Measurements from ENCODE around the gene USP48.

USP48 gene

DNA sequence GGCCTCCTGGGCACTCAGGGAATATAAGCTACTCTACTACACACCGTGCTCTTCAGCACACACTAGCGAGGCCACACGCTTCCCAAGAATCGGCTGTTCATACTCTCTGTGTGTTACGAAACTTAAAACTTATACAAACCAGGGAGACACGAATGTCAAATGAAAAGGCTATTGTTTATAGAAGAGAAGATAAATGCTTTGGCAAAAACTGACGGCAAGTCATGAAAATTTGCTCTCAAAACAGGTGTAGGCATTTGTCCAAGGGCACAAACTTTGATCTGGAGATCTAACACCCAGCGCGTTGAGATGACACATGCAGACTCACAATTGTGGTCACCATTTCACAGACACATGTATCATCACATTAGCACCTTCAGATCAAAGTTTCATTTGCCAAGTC lies 46.1 kb downstream of the USP48 start:
- no peak for DNase-seq (ENCODE audit: low spot score)
- TF ChIP-seq, protein P1, sequence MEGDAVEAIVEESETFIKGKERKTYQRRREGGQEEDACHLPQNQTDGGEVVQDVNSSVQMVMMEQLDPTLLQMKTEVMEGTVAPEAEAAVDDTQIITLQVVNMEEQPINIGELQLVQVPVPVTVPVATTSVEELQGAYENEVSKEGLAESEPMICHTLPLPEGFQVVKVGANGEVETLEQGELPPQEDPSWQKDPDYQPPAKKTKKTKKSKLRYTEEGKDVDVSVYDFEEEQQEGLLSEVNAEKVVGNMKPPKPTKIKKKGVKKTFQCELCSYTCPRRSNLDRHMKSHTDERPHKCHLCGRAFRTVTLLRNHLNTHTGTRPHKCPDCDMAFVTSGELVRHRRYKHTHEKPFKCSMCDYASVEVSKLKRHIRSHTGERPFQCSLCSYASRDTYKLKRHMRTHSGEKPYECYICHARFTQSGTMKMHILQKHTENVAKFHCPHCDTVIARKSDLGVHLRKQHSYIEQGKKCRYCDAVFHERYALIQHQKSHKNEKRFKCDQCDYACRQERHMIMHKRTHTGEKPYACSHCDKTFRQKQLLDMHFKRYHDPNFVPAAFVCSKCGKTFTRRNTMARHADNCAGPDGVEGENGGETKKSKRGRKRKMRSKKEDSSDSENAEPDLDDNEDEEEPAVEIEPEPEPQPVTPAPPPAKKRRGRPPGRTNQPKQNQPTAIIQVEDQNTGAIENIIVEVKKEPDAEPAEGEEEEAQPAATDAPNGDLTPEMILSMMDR (IDR thresholded peaks at IDR 0.05; ENCODE audit: borderline replicate concordance, control extremely low read depth, extremely low read depth, insufficient read depth, missing control alignments): no peak
- in situ Hi-C loops (cut with MboI; ENCODE audit: low sequenced_read_pairs, unreplicated experiment): no loop called here

DNA sequence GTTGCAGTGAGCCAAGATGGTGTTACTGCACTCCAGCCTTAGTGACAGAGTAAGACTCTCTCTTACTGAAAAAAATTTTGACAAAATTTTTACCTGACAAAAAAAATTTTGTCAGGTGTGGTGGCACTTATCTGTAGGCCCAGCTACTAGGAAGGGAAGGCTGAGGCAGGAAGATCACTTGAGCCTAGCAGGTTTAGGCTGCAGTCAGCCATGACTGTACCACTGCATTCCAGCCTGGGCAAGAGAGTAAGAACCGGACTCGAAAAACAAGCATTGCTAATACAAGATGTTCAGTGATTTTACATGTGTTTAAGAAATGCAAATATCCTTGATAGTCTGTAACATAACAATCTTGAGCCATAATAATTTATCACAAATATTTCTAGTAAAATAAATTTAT lies 46.9 kb downstream of the USP48 start:
- in situ Hi-C loops (cut with MboI; ENCODE audit: low sequenced_read_pairs, unreplicated experiment): no loop called here
- TF ChIP-seq, protein P1 (IDR thresholded peaks at IDR 0.05; ENCODE audit: borderline replicate concordance, control extremely low read depth, extremely low read depth, insufficient read depth, missing control alignments): no peak
- DNase-seq (ENCODE audit: low spot score): no peak

DNA sequence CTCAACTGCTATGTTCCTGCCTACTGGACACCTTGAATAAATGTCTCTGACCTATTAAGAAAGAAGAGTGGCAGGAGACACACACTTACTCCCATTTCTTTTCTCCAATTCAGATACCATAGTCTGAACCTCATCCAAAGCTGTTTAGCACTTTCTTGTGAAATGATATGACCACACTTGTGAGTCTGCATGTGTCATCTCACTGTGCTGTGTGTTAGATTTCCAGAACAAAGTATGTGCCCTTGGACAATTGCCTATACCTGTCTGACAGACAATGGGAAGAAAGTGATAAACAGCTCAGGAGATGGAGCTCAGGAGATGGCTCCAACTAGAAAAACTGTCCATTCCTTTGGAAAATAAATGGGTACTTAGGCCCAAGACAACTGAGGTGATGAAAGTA lies 48.4 kb downstream of the USP48 start:
- no peak for DNase-seq (ENCODE audit: low spot score)
- TF ChIP-seq, protein P1 (IDR thresholded peaks at IDR 0.05; ENCODE audit: borderline replicate concordance, control extremely low read depth, extremely low read depth, insufficient read depth, missing control alignments): no peak
- in situ Hi-C loops (cut with MboI; ENCODE audit: low sequenced_read_pairs, unreplicated experiment): no loop called here

DNA sequence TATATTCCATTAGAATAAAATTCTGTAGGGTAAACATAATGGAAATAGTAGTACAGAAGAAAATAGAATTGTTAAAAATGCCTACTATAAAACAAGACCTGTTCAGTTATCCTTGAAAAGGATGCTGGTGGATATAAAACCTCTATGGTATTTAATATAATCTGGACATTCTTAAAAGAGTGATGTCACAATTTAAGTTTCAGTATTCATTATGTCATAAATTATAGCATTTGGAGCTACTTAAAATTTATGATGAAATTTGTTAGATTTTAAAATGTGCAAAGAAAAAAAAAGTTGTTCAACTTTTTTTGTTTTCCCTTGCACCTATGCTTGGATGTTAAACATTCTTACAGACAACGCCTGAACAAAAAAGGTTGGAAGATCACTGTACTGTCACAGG lies 50.3 kb downstream of the USP48 start:
- in situ Hi-C loops (cut with MboI; ENCODE audit: low sequenced_read_pairs, unreplicated experiment): no loop called here
- DNase-seq (ENCODE audit: low spot score): no peak
- TF ChIP-seq, protein P1 (IDR thresholded peaks at IDR 0.05; ENCODE audit: borderline replicate concordance, control extremely low read depth, extremely low read depth, insufficient read depth, missing control alignments): no peak

DNA sequence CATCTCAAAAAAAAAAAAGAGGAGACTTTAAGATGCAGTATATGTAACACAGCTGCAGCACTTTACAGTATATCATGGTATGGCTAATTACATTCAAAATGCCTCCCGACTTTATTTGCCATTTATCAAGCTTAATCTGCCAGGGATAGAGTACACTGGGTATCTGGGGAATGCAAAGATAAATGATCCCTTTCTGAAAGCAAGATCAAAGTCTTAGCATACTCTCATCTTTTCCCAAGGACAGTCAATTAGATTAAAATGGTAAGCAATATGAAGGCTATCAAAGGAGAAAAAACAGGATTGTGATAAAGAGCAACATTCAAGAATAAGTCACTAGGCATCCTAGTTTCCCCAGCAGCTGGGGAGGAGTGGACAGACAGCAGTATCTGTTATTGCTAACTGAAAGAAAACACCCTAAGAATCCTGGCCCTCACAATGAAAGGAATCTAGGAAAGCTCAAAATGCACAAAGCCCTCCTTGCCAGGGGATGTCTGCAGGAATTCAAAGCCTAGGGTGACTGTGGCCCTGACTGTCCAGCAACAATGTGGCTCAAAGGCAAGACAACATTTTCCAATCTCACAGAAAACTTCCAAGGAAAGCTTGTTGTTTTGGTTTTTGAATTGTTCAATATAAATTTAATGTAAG lies 57.1 kb downstream of the USP48 start:
- in situ Hi-C loops (cut with MboI; ENCODE audit: low sequenced_read_pairs, unreplicated experiment): no loop called here

DNA sequence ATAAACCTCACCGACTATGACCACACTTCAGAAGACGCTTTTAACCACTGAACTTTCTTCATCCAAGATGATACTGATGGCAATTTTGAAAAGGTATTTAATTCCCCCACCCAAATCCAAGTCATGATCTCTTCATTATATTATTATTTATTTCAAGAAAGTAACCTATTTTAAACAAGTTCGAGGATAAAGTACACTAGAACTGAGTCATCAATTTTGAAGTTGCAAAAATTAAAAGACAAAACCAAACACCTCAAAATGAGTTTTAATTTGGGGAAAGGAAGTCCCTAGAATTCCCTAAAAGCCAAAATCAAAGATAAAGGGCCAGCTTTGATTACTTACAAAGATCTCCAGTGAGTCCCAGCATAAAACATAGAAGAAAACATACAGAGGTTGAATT lies 58.4 kb downstream of the USP48 start:
- no peak for DNase-seq (ENCODE audit: low spot score)
- TF ChIP-seq, protein P1 (IDR thresholded peaks at IDR 0.05; ENCODE audit: borderline replicate concordance, control extremely low read depth, extremely low read depth, insufficient read depth, missing control alignments): no peak
- in situ Hi-C loops (cut with MboI; ENCODE audit: low sequenced_read_pairs, unreplicated experiment): no loop called here

More for the DNA sequence above, 57.1 kb downstream of the USP48 start:
- TF ChIP-seq, protein P1 (IDR thresholded peaks at IDR 0.05; ENCODE audit: borderline replicate concordance, control extremely low read depth, extremely low read depth, insufficient read depth, missing control alignments): no peak
- DNase-seq (ENCODE audit: low spot score): no peak
